Erythroblast (primary cell): ENCODE data around the gene CEP131.

ENCODE experiments used
- GATA1 ChIP-seq: IDR thresholded peaks from 2 replicates; pipeline ENCODE4 v1.6.1; 2011; ENCODE audit warnings: low read depth, mild to moderate bottlenecking, control low read depth, low read length, moderate library complexity
- POLR2A ChIP-seq: IDR thresholded peaks from 2 replicates; pipeline ENCODE4 v1.6.1; 2011; ENCODE audit warnings: mild to moderate bottlenecking, low read length

GRCh38 chr17:81271226-81271625, 48.5 kb upstream of the CEP131 start:
- TF ChIP-seq POLR2A = no peak
- no peak for TF ChIP-seq GATA1
